ENCODE measurements around the gene PRR36.
A peak's percentile ranks its signal among the peaks of the same experiment; 100 is the strongest.
"Not testable (repeated sequence)": the region's sequence is repeated elsewhere in the genome, so short reads cannot be mapped to it uniquely, and the experiment has no call there.

Gene PRR36

GRCh38 chr19:7860714-7861618, 13.2 kb downstream of the PRR36 start:
- DNase-seq (ENCODE audit: low read depth in 2 of 2), result no peak

GRCh38 chr19:7859831-7860713, 14.1 kb downstream of the PRR36 start:
- DNase-seq (ENCODE audit: low read depth in 2 of 2), result no peak

GRCh38 chr19:7859087-7859486, 15.1 kb downstream of the PRR36 start:
- not testable (repeated sequence) for DNase-seq (ENCODE audit: low read depth in 2 of 2)

GRCh38 chr19:7858109-7858770, 15.9 kb downstream of the PRR36 start:
- DNase-seq (ENCODE audit: low read depth in 2 of 2), result no peak

- no peak for DNase-seq (ENCODE audit: low read depth in 2 of 2)
Measured at GRCh38 chr19:7857727-7858108, 16.5 kb downstream of the PRR36 start.

- DNase-seq (ENCODE audit: low read depth in 2 of 2), result no peak
Measured at GRCh38 chr19:7856679-7857663, 17.2 kb downstream of the PRR36 start.

- no peak for DNase-seq (ENCODE audit: low read depth in 2 of 2)
Measured at GRCh38 chr19:7856109-7856591, 18.0 kb downstream of the PRR36 start.

- DNase-seq (ENCODE audit: low read depth in 2 of 2), result no peak
Measured at GRCh38 chr19:7855426-7856108, 18.6 kb downstream of the PRR36 start.

GRCh38 chr19:7853770-7854128, 20.4 kb downstream of the PRR36 start:
- DNase-seq (ENCODE audit: low read depth in 2 of 2), result no peak

GRCh38 chr19:7852851-7853769, 21.1 kb downstream of the PRR36 start:
- DNase-seq (ENCODE audit: low read depth in 2 of 2), result peak; percentile 54 to 67

GRCh38 chr19:7851623-7852500, 22.3 kb downstream of the PRR36 start:
- DNase-seq (ENCODE audit: low read depth in 2 of 2), result no peak

- DNase-seq (ENCODE audit: low read depth in 2 of 2), result no peak
Measured at GRCh38 chr19:7850945-7851622, 23.1 kb downstream of the PRR36 start.

- no peak for DNase-seq (ENCODE audit: low read depth in 2 of 2)
Measured at GRCh38 chr19:7850000-7850813, 24.0 kb downstream of the PRR36 start.

GRCh38 chr19:7849631-7849999, 24.6 kb downstream of the PRR36 start:
- DNase-seq (ENCODE audit: low read depth in 2 of 2), result no peak

- no peak for DNase-seq (ENCODE audit: low read depth in 2 of 2)
Measured at GRCh38 chr19:7848779-7849457, 25.3 kb downstream of the PRR36 start.

- DNase-seq (ENCODE audit: low read depth in 2 of 2), result no peak
Measured at GRCh38 chr19:7847664-7848063, 26.5 kb downstream of the PRR36 start.
